Stimulated activated CD4-positive, alpha-beta T cell treated with anti-CD3 and anti-CD28 coated beads, TNF-alpha, amount 100 ng/mL, for 24 hours (primary cell): Measurements from ENCODE around the gene ELOA2.
"Not testable (repeated sequence)": the region's sequence is repeated elsewhere in the genome, so short reads cannot be mapped to it uniquely, and the experiment has no call there.

Source experiments
- DNase-seq, 3 experiments: peaks; one replicate each; pipeline ENCODE4 v3.0.0-alpha.2; 2020; ENCODE audit warnings: low read depth in 3 of 3

Gene ELOA2

GRCh38 chr18:47035156-47035671, at the start of gene ELOA2:
ELOA2 (minus strand) TSS chr18:47035621; CDS start chr18:47035264, 357 bp downstream.
- no peak for DNase-seq

- no peak for DNase-seq
Observed at GRCh38 chr18:47081578-47081977, 46.2 kb upstream of the ELOA2 start.

GRCh38 chr18:47080872-47081271, 45.5 kb upstream of the ELOA2 start:
- no peak for DNase-seq

GRCh38 chr18:47077111-47077510, 41.7 kb upstream of the ELOA2 start:
- DNase-seq = no peak

- no peak for DNase-seq
Observed at GRCh38 chr18:47075098-47075883, 39.9 kb upstream of the ELOA2 start.

GRCh38 chr18:47067648-47068047, 32.2 kb upstream of the ELOA2 start:
- DNase-seq = no peak

GRCh38 chr18:47063096-47063495, 27.7 kb upstream of the ELOA2 start:
- no peak for DNase-seq

- no peak for DNase-seq
Observed at GRCh38 chr18:47062471-47062870, 27.1 kb upstream of the ELOA2 start.

- no peak for DNase-seq
Observed at GRCh38 chr18:47054369-47054768, 18.9 kb upstream of the ELOA2 start.

GRCh38 chr18:47050468-47050867, 15.0 kb upstream of the ELOA2 start:
- no peak for DNase-seq

GRCh38 chr18:47040982-47041381, 5.6 kb upstream of the ELOA2 start:
- no peak for DNase-seq

- no peak for DNase-seq
Observed at GRCh38 chr18:47036927-47037578, 1.6 kb upstream of the ELOA2 start.

- DNase-seq = no peak
Observed at GRCh38 chr18:47036298-47036874, 965 bp upstream of the ELOA2 start.

GRCh38 chr18:47034591-47034990, 830 bp downstream of the ELOA2 start:
- not testable (repeated sequence) for DNase-seq

- no peak for DNase-seq
Observed at GRCh38 chr18:47032945-47033344, 2.5 kb downstream of the ELOA2 start.

GRCh38 chr18:47030887-47031286, 4.5 kb downstream of the ELOA2 start:
- not testable (repeated sequence) for DNase-seq

- not testable (repeated sequence) for DNase-seq
Observed at GRCh38 chr18:47029684-47030353, 5.6 kb downstream of the ELOA2 start.

GRCh38 chr18:47028738-47029137, 6.7 kb downstream of the ELOA2 start:
- DNase-seq = not testable (repeated sequence)

GRCh38 chr18:47025557-47026174, 9.8 kb downstream of the ELOA2 start:
- DNase-seq = not testable (repeated sequence)

- not testable (repeated sequence) for DNase-seq
Observed at GRCh38 chr18:47023769-47024465, 11.5 kb downstream of the ELOA2 start.

- DNase-seq = not testable (repeated sequence)
Observed at GRCh38 chr18:47022821-47023220, 12.6 kb downstream of the ELOA2 start.
